ENCODE results near the gene EML6. TPM values are rescaled to one million over a fixed set of nuclear protein-coding genes. Genes with fewer than 3 reads are reported as not detected.

EML6 gene
- total RNA-seq, 1 donor from 2014 or later = 0.90 TPM

DNA sequence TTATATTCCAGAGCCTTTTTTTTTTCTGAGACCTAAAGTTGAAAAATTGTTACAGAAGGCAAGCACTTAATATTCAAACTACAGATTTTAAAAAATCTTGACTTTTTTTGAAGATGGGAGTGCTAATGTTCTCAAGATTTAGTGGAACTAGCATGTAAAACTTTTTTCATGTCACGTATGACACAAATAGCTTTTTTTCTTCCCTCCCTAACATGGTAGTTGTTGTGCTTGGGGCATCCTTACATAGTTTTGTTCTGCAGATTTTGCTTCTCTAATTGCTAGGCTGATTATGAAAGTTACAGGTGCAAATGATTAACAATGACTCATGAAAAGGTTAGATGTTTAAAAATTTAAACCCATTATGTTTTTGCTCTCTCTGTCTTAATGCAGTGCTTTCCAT, 3.0 kb downstream of the EML6 start:
- no peak for DNase-seq (ENCODE audit: low spot score)
- Mint-ChIP-seq H3K4me3 (ENCODE audit: unreplicated experiment) (peak overlapping the region; percentile 33), H3K27ac (ENCODE audit: unreplicated experiment) (no peak overlapping the region), H3K27me3 (ENCODE audit: unreplicated experiment) (peaks cover 16% of the 10 kb centered on the region), H3K36me3 (ENCODE audit: low read depth, unreplicated experiment) (peaks cover 3% of the 10 kb centered on the region), H3K9me3 (ENCODE audit: unreplicated experiment) (no peaks in the 10 kb centered on the region), H3K4me1 (ENCODE audit: unreplicated experiment) (peaks cover 11% of the 10 kb centered on the region)
- TF ChIP-seq, protein P1, sequence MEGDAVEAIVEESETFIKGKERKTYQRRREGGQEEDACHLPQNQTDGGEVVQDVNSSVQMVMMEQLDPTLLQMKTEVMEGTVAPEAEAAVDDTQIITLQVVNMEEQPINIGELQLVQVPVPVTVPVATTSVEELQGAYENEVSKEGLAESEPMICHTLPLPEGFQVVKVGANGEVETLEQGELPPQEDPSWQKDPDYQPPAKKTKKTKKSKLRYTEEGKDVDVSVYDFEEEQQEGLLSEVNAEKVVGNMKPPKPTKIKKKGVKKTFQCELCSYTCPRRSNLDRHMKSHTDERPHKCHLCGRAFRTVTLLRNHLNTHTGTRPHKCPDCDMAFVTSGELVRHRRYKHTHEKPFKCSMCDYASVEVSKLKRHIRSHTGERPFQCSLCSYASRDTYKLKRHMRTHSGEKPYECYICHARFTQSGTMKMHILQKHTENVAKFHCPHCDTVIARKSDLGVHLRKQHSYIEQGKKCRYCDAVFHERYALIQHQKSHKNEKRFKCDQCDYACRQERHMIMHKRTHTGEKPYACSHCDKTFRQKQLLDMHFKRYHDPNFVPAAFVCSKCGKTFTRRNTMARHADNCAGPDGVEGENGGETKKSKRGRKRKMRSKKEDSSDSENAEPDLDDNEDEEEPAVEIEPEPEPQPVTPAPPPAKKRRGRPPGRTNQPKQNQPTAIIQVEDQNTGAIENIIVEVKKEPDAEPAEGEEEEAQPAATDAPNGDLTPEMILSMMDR (IDR thresholded peaks at IDR 0.05; ENCODE audit: unreplicated experiment) = no peak

DNA sequence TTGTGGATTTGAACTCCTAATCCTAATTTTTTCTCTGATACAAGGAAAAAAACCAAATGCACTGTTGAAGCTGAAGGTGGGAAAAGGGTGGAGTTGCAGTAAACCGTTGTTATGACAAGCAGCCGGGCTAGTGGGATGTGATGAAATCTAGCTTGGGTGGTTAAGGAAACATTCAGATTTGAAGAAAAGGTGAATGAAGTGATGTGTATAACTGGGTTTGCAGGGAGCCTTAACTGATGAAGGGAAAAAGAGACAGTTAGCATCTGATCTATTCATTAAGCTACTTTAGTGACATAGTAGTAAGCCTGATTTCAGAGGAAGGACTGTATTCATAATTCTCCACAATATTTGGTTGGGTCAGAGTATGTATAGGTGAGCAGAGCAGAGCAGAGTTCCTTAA, 3.5 kb downstream of the EML6 start:
- DNase-seq (ENCODE audit: low spot score) = no peak
- H3K9me3 Mint-ChIP-seq (ENCODE audit: unreplicated experiment) = no peaks in the 10 kb centered on the region
- H3K27me3 Mint-ChIP-seq (ENCODE audit: unreplicated experiment) = peaks cover 18% of the 10 kb centered on the region
- peaks cover 11% of the 10 kb centered on the region for H3K4me1 Mint-ChIP-seq (ENCODE audit: unreplicated experiment)
- TF ChIP-seq, protein P1 (IDR thresholded peaks at IDR 0.05; ENCODE audit: unreplicated experiment) = no peak
- peaks cover 3% of the 10 kb centered on the region for H3K36me3 Mint-ChIP-seq (ENCODE audit: low read depth, unreplicated experiment)
- H3K4me3 Mint-ChIP-seq (ENCODE audit: unreplicated experiment) = no peak overlapping the region
- H3K27ac Mint-ChIP-seq (ENCODE audit: unreplicated experiment) = no peak overlapping the region

DNA sequence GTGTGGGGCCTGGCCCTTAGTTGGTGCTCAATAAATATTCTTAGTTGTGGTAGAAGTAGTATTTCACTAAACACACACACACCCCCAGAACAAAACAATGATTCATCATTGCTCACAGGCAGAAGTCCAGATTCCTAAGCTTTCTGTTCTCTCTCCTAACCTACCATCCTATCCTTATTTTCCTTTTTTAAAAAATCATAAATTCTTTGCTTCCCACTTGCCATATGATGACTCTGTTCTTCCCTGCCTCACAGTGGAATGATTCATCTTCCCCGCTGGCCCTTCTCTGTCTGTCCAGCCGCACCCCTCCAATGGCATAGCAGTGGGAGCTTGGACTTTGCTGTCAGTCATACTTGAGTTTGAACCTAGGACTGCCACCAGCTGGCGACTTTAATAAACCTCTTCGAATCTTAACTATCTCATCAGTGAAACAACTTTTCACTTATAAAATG, 5.2 kb downstream of the EML6 start:
- Mint-ChIP-seq H3K27me3 (ENCODE audit: unreplicated experiment) (peaks cover 18% of the 10 kb centered on the region), H3K9me3 (ENCODE audit: unreplicated experiment) (no peaks in the 10 kb centered on the region), H3K4me1 (ENCODE audit: unreplicated experiment) (peaks cover 7% of the 10 kb centered on the region), H3K36me3 (ENCODE audit: low read depth, unreplicated experiment) (peaks cover 3% of the 10 kb centered on the region), H3K4me3 (ENCODE audit: unreplicated experiment) (no peak overlapping the region), H3K27ac (ENCODE audit: unreplicated experiment) (no peak overlapping the region)
- TF ChIP-seq, protein P1 (IDR thresholded peaks at IDR 0.05; ENCODE audit: unreplicated experiment) = no peak
- no peak for DNase-seq (ENCODE audit: low spot score)

DNA sequence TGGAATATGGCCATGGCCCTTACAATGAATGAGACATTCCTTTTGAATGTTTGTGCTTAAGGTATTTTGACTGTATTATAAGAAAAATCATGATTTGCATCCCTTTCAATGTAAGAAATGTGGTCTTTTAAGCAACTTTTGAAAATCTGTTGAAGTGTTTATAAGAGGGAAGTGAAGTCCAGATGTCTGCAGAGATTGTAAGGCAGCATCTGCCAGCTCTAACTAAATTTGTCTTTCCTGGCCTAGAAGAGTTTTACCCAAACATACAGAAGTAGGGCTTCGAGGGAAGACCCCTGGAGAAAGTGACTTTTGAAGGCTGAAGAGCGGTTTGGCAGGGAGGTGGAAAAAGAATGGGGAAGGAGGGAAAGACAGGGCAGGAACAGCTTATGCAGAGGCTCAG, 12.2 kb downstream of the EML6 start:
- no peak overlapping the region for H3K27ac Mint-ChIP-seq (ENCODE audit: unreplicated experiment)
- H3K4me3 Mint-ChIP-seq (ENCODE audit: unreplicated experiment) = no peak overlapping the region
- TF ChIP-seq, protein P1 (IDR thresholded peaks at IDR 0.05; ENCODE audit: unreplicated experiment) = no peak
- peaks cover 4% of the 10 kb centered on the region for H3K27me3 Mint-ChIP-seq (ENCODE audit: unreplicated experiment)
- H3K36me3 Mint-ChIP-seq (ENCODE audit: low read depth, unreplicated experiment) = no peaks in the 10 kb centered on the region
- no peak for DNase-seq (ENCODE audit: low spot score)
- H3K4me1 Mint-ChIP-seq (ENCODE audit: unreplicated experiment) = no peaks in the 10 kb centered on the region
- H3K9me3 Mint-ChIP-seq (ENCODE audit: unreplicated experiment) = no peaks in the 10 kb centered on the region

DNA sequence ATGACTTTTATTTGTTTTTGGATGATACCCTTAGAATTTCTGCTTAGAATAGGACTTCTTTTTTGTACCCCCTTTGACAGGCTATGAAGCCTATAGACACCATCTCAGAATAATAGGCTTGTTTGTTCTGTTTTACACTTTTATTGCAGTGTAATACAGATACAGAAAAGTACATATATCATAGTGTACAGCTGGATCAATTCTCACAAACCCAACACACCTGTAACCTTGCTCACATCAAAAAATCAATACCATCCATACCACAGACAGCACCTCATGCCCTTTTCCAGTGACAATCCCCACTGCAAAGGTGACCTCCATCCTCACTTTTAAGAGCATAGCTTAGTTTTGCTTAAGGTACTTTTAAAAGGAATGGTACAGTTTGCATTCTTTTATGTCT, 14.8 kb downstream of the EML6 start:
- Mint-ChIP-seq H3K4me1 (ENCODE audit: unreplicated experiment) (no peaks in the 10 kb centered on the region), H3K36me3 (ENCODE audit: low read depth, unreplicated experiment) (no peaks in the 10 kb centered on the region), H3K9me3 (ENCODE audit: unreplicated experiment) (no peaks in the 10 kb centered on the region), H3K27ac (ENCODE audit: unreplicated experiment) (no peak overlapping the region), H3K4me3 (ENCODE audit: unreplicated experiment) (no peak overlapping the region), H3K27me3 (ENCODE audit: unreplicated experiment) (peaks cover 2% of the 10 kb centered on the region)
- no peak for DNase-seq (ENCODE audit: low spot score)
- TF ChIP-seq, protein P1 (IDR thresholded peaks at IDR 0.05; ENCODE audit: unreplicated experiment) = no peak
